Endothelial cell of umbilical vein (primary cell): ENCODE measurements around the gene TARM1. TPM values are rescaled to one million over a fixed set of nuclear protein-coding genes. Genes with fewer than 3 reads are reported as not detected.

Source experiments
- BruUV-seq: library from RNA; stranded (reverse); fragments of 400-500 nt; replicated peaks from 2 replicates; lab custom pipeline; 2021; lab: Mats Ljungman, UMichigan
- CTCF ChIA-PET: fragments of 300-600, 350-600 bp; sonication (Branson Sonifier 250); formaldehyde crosslinking; loops from one replicate; lab custom pipeline; 2021; ENCODE audit warnings: antibody characterized with exemption, inconsistent platforms; lab: Charles Lee
- POLR2A ChIA-PET: fragments of 300-600, 350-600 bp; sonication (Branson Sonifier 250); formaldehyde crosslinking; loops from one replicate; lab custom pipeline; 2021; ENCODE audit warnings: antibody characterized with exemption, inconsistent platforms; lab: Charles Lee
- DNase-seq: peaks from one replicate; pipeline ENCODE4 v3.0.0-alpha.2; 2011; ENCODE audit warnings: low read depth, low spot score
- FAIRE-seq: peaks from 2 replicates; lab custom pipeline; 2011; peaks lifted over from hg19 to GRCh38; lab: Jason Lieb, UNC
- H2AFZ ChIP-seq: 2 replicates; pipeline ENCODE4 v1.6.0; 2012; ENCODE audit warnings: low read depth, low read length, control low read depth, inconsistent platforms
- H3K27ac ChIP-seq: 2 replicates; pipeline ENCODE4 v1.5.1; 2011; ENCODE audit warnings: low read depth, mild to moderate bottlenecking, control low read depth, low read length, moderate library complexity; ENCODE audit not compliant: insufficient read depth
- H3K27me3 ChIP-seq, 2 experiments: 2 replicates each; pipeline versions ENCODE4 v1.6.0 to v1.6.1; 2011; ENCODE audit warnings: low read length in 2 of 2, mixed read lengths in 1 of 2; ENCODE audit not compliant: control insufficient read depth in 2 of 2, insufficient read depth in 2 of 2
- H3K36me3 ChIP-seq, 2 experiments: 2 replicates in 1 of 2; 3 replicates in 1 of 2; pipeline ENCODE4 v1.5.1; 2011; ENCODE audit warnings: low read length in 2 of 2, mild to moderate bottlenecking in 1 of 2, moderate library complexity in 1 of 2; ENCODE audit not compliant: control insufficient read depth in 2 of 2, insufficient read depth in 2 of 2; ENCODE audit errors: extremely low read depth in 1 of 2
- H3K4me1 ChIP-seq: 3 replicates; pipeline ENCODE4 v1.5.1; 2011; ENCODE audit warnings: mild to moderate bottlenecking, low read length; ENCODE audit not compliant: control insufficient read depth, insufficient read depth; ENCODE audit errors: extremely low read depth
- H3K4me2 ChIP-seq: 2 replicates; pipeline ENCODE4 v1.6.1; 2011; ENCODE audit warnings: low read length, control low read depth, mixed read lengths; ENCODE audit not compliant: insufficient read depth
- H3K4me3 ChIP-seq, 3 experiments: fragments of 200-600 bp in 1 of 3; sonication (generic), shearing (Covaris generic) in 1 of 3; replicated peaks in 1 of 3; 2 replicates each; pipeline ENCODE4 v1.5.1; 2011 to 2016; ENCODE audit warnings: control low read depth in 3 of 3, low read length in 3 of 3, mild to moderate bottlenecking in 2 of 3, inconsistent platforms in 1 of 3, low read depth in 1 of 3, moderate library complexity in 1 of 3; ENCODE audit not compliant: insufficient read depth in 1 of 3
- H3K79me2 ChIP-seq: 2 replicates; pipeline ENCODE4 v1.6.0; 2012; ENCODE audit warnings: low read length, inconsistent platforms; ENCODE audit not compliant: control insufficient read depth, insufficient read depth
- H3K9ac ChIP-seq: replicated peaks from 2 replicates; pipeline ENCODE3; 2011; ENCODE audit warnings: low read length, control low read depth; ENCODE audit not compliant: insufficient read depth; ENCODE audit errors: extremely low read depth
- H3K9me1 ChIP-seq: replicated peaks from 3 replicates; pipeline ENCODE4 v1.6.0; 2011; ENCODE audit warnings: mild to moderate bottlenecking, low read length; ENCODE audit not compliant: control insufficient read depth, insufficient read depth; ENCODE audit errors: extremely low read depth
- H3K9me3 ChIP-seq: replicated peaks from 2 replicates; pipeline ENCODE4 v1.5.1; 2012; ENCODE audit warnings: low read length, inconsistent platforms; ENCODE audit not compliant: control insufficient read depth, insufficient read depth
- H4K20me1 ChIP-seq: replicated peaks from 2 replicates; pipeline ENCODE3; 2011; ENCODE audit warnings: mild to moderate bottlenecking, low read length; ENCODE audit not compliant: control insufficient read depth, insufficient read depth; ENCODE audit errors: extremely low read depth
- CTCF ChIP-seq, 2 donors: IDR thresholded peaks; 1 replicate in 1 of 2; 2 replicates in 1 of 2; pipeline ENCODE4 v1.5.1; 2011; ENCODE audit warnings: low read length in 2 of 2, mild to moderate bottlenecking in 2 of 2, moderate library complexity in 2 of 2, control low read depth in 1 of 2, inconsistent platforms in 1 of 2, low read depth in 1 of 2; ENCODE audit not compliant: insufficient read depth in 1 of 2; ENCODE audit errors: extremely low read depth in 1 of 2
- EZH2 ChIP-seq: IDR thresholded peaks from 2 replicates; pipeline ENCODE4 v1.6.1; 2012; ENCODE audit warnings: borderline replicate concordance, low read depth, mild to moderate bottlenecking, moderate library complexity, low read length, inconsistent platforms; ENCODE audit not compliant: severe bottlenecking
- FOS ChIP-seq: IDR thresholded peaks from 2 replicates; pipeline ENCODE4 v1.6.1; 2011; ENCODE audit warnings: mild to moderate bottlenecking, low read length, moderate library complexity, borderline replicate concordance; ENCODE audit not compliant: insufficient read depth
- GATA2 ChIP-seq: IDR thresholded peaks from 2 replicates; pipeline ENCODE4 v1.7.0; 2011; ENCODE audit warnings: low read depth, mild to moderate bottlenecking, moderate library complexity, mixed read lengths, low read length; ENCODE audit not compliant: insufficient read length, insufficient read depth
- JUN ChIP-seq: IDR thresholded peaks from 2 replicates; pipeline ENCODE4 v1.6.1; 2011; ENCODE audit warnings: borderline replicate concordance, low read depth; ENCODE audit not compliant: insufficient read length, insufficient read depth
- MAX ChIP-seq: IDR thresholded peaks from 2 replicates; pipeline ENCODE4 v1.6.1; 2011; ENCODE audit not compliant: insufficient read depth, insufficient read length
- MYC ChIP-seq: IDR thresholded peaks from one replicate; pipeline ENCODE4 v1.6.1; 2011; ENCODE audit warnings: mild to moderate bottlenecking, low read depth, low read length
- POLR2A ChIP-seq: IDR thresholded peaks from 2 replicates; pipeline ENCODE4 v1.6.1; 2012; ENCODE audit warnings: low read depth, mild to moderate bottlenecking, control low read depth, low read length
- POLR2AphosphoS5 ChIP-seq: IDR thresholded peaks from 2 replicates; pipeline ENCODE4 v1.6.1; 2012; ENCODE audit warnings: low read depth, mild to moderate bottlenecking, control low read depth, low read length, moderate library complexity; ENCODE audit not compliant: insufficient read depth
- dilution Hi-C: fragments of 300-500 bp; cut with MboI; formaldehyde crosslinking; loops from one replicate; pipeline ENCODE4 v1.15.0; 2019; ENCODE audit warnings: low sequenced_read_pairs; ENCODE audit not compliant: extremely low pct_ligation_motif_present
- intact Hi-C: fragments of 100-400 bp; cut with micrococcal nuclease; formaldehyde crosslinking; loops from one replicate; pipeline ENCODE4 v1.10.0; 2022
- polyA plus RNA-seq, 4 experiments: library from polyadenylated mRNA; depleted of rRNA in 3 of 4; stranded (reverse) in 3 of 4; unstranded in 1 of 4; fragments of >200 nt; gene quantifications; 2 replicates each; pipeline versions ENCODE4 v1.2.1 to v1.2.3, GENCODE V29; 2011 to 2012; ENCODE audit warnings: missing spikeins in 1 of 4
- total RNA-seq: library from RNA; stranded (reverse); gene quantifications from 2 replicates; pipeline ENCODE4 v1.2.3, GENCODE V29; 2021

TARM1 gene
- total and polyA plus RNA-seq, 2 donors (not counting 3 experiments of a cell fraction or from before 2014, with no cell fraction given), result not detected

- peaks cover 5% of the 10 kb centered on the region for H3K79me2 ChIP-seq
- DNase-seq (no peak), FAIRE-seq (no peak)
- no peak for TF ChIP-seq POLR2AphosphoS5
- no peak for TF ChIP-seq MYC
- TF ChIP-seq CTCF (IDR thresholded peaks at IDR 0.05; ENCODE audit: extremely low read depth in 1 of 2, insufficient read depth in 1 of 2, low read depth in 1 of 2, low read length in 2 of 2), result no peak
- no peak for TF ChIP-seq FOS
- TF ChIP-seq MAX, result no peak
- no peak for TF ChIP-seq GATA2
- no peak for TF ChIP-seq JUN
- TF ChIP-seq POLR2A, result no peak
- TF ChIP-seq EZH2, result no peak
- POLR2A ChIA-PET, result no interaction called here
- no peak overlapping the region for H2AFZ ChIP-seq
- no peak overlapping the region for H3K4me3 ChIP-seq
- H3K4me2 ChIP-seq, result no peak overlapping the region
- CTCF ChIA-PET, result no interaction called here
- no peaks in the 10 kb centered on the region for H3K27me3 ChIP-seq
- H4K20me1 ChIP-seq, result no peaks in the 10 kb centered on the region
- no peaks in the 10 kb centered on the region for H3K9me3 ChIP-seq
- no peaks in the 10 kb centered on the region for H3K9me1 ChIP-seq
- intact Hi-C loops, result no loop called here
- dilution Hi-C loops, result no loop called here
- no peak overlapping the region for H3K9ac ChIP-seq
- H3K36me3 ChIP-seq, result peaks cover 0 to 40% of the 10 kb centered on the region in 2 experiments
- no peaks in the 10 kb centered on the region for H3K4me1 ChIP-seq
- no TSS peak for BruUV-seq
- H3K27ac ChIP-seq, result no peak overlapping the region
Observed at GRCh38 chr19:54107876-54108490, 26.8 kb upstream of the TARM1 start.
